ENCODE data around the gene RASSF8.

The RASSF8 gene

DNA sequence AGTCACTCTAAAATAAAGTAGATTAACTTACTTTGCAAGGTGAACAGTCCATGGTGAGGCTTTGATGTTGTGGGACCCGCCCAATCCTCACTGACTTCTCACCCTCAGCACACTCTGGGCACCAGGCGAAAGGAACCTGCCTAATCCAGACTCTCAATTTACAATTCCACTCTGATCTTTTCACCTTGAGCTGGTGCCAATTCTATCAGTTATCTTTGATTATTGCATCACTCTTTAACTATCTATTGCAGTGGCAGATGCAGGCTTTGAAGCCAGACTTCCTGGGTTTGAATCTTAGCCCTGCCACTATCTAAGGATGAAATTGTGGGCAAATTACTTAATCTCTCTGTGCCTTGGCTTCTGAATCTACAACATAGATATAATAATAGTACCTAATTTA lies 18.9 kb upstream of the RASSF8 start:
- no peak for TF ChIP-seq CTCF (IDR thresholded peaks at IDR 0.05; ENCODE audit: unreplicated experiment in 3 of 3)
- Mint-ChIP-seq H3K4me1 (peaks cover 34% of the 10 kb centered on the region), H3K36me3 (ENCODE audit: low read depth) (no peaks in the 10 kb centered on the region), H3K9me3 (no peaks in the 10 kb centered on the region), H3K4me3 (no peak overlapping the region), H3K27ac (no peak overlapping the region), H3K27me3 (ENCODE audit: low read depth) (no peaks in the 10 kb centered on the region)

- TF ChIP-seq CTCF (IDR thresholded peaks at IDR 0.05; ENCODE audit: unreplicated experiment in 3 of 3): no peak
- Mint-ChIP-seq H3K27ac (peak overlapping the region in 1 of 3 experiments; percentile 7), H3K4me3 (no peak overlapping the region), H3K27me3 (ENCODE audit: low read depth) (no peaks in the 10 kb centered on the region), H3K9me3 (no peaks in the 10 kb centered on the region), H3K36me3 (ENCODE audit: low read depth) (no peaks in the 10 kb centered on the region), H3K4me1 (peaks cover 27% of the 10 kb centered on the region)
Observed at GRCh38 chr12:25940886-25941285, 17.6 kb upstream of the RASSF8 start.

DNA sequence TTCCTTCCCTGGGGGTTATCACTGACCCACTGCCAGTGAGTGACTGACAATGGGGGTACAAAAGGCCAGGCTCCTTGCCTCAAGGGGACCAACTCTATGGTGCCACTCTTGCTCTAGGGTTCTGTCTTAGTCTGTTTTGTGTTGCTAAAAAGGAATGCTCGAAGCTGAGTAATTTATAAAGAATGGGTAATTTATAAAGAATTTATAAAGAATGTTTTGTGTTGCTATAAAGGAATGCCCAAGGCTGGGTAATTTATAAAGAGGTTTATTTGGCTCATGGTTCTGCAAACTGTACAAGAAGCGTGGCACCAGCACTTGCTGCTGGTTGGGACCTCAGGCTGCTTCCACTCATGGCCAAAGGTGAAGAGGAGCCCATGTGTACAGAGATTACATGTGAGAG lies 15.8 kb upstream of the RASSF8 start:
- H3K9me3 Mint-ChIP-seq: no peaks in the 10 kb centered on the region
- no peak for TF ChIP-seq CTCF (IDR thresholded peaks at IDR 0.05; ENCODE audit: unreplicated experiment in 3 of 3)
- no peak overlapping the region for H3K27ac Mint-ChIP-seq
- H3K4me3 Mint-ChIP-seq: no peak overlapping the region
- H3K27me3 Mint-ChIP-seq (ENCODE audit: low read depth): no peaks in the 10 kb centered on the region
- peaks cover 12% of the 10 kb centered on the region for H3K4me1 Mint-ChIP-seq
- no peaks in the 10 kb centered on the region for H3K36me3 Mint-ChIP-seq (ENCODE audit: low read depth)

DNA sequence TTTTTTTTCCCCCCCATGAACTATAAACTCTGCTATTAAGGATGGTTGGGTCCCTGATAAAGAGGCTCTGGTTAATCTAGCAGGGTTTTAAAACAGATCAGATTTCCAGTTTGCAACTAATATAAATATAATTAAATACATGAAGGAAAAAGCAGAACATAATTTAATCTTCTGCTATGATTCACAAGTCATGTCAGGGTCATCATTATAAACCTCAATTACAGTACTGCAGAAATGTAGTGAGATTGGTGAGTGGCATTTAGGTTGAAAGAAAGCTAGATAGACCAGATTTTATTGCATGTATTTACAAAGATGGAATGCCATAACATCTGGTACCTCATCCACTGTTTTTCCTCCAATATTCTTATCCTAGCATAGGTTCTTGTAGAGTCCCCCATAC lies 14.5 kb upstream of the RASSF8 start:
- Mint-ChIP-seq H3K4me3 (no peak overlapping the region), H3K9me3 (no peaks in the 10 kb centered on the region), H3K27me3 (ENCODE audit: low read depth) (no peaks in the 10 kb centered on the region), H3K4me1 (peaks cover 2% of the 10 kb centered on the region), H3K36me3 (ENCODE audit: low read depth) (no peaks in the 10 kb centered on the region), H3K27ac (no peak overlapping the region)
- TF ChIP-seq CTCF (IDR thresholded peaks at IDR 0.05; ENCODE audit: unreplicated experiment in 3 of 3): no peak

- Mint-ChIP-seq H3K36me3 (ENCODE audit: low read depth) (peaks cover 17% of the 10 kb centered on the region), H3K4me3 (no peak overlapping the region), H3K27me3 (ENCODE audit: low read depth) (no peaks in the 10 kb centered on the region), H3K9me3 (no peaks in the 10 kb centered on the region), H3K27ac (no peak overlapping the region), H3K4me1 (no peaks in the 10 kb centered on the region)
- no peak for TF ChIP-seq CTCF (IDR thresholded peaks at IDR 0.05; ENCODE audit: unreplicated experiment in 3 of 3)
Observed at GRCh38 chr12:25949343-25949742, 9.1 kb upstream of the RASSF8 start.

GRCh38 chr12:25950329-25951115 lies 8.0 kb upstream of the RASSF8 start:
- no peaks in the 10 kb centered on the region for H3K4me1 Mint-ChIP-seq
- no peaks in the 10 kb centered on the region for H3K9me3 Mint-ChIP-seq
- no peak overlapping the region for H3K27ac Mint-ChIP-seq
- no peaks in the 10 kb centered on the region for H3K27me3 Mint-ChIP-seq (ENCODE audit: low read depth)
- TF ChIP-seq CTCF (IDR thresholded peaks at IDR 0.05; ENCODE audit: unreplicated experiment in 3 of 3): no peak
- H3K4me3 Mint-ChIP-seq: no peak overlapping the region
- H3K36me3 Mint-ChIP-seq (ENCODE audit: low read depth): peaks cover 29% of the 10 kb centered on the region

Measured in nephron (organoid).